Measurements from ENCODE around the gene STK35.

STK35 gene

DNA sequence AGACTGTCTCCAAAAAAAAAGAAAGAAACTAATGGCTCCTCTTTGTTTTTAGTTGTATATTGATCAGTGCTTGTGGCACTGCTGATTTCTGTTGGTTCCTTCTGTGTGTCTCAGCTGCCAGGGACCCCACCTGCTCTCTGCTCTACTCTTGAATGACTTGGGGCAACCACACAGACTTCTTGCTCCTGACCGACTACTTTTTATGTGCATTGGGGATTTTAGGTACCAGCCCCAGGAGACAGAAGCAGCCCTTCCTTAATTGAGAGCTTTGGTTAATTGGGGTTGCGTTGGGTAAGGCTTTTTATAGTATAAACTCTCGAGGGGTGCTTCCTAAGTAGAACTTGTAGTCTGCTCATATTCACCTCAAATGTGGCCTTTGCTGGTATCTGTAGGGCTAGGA is 6.9 kb downstream of the STK35 start:
- no peak for TF ChIP-seq CTCF (IDR thresholded peaks at IDR 0.05; ENCODE audit: low read depth, low read length)
- no peak overlapping the region for H3K4me3 ChIP-seq (ENCODE audit: low read depth, low read length)

DNA sequence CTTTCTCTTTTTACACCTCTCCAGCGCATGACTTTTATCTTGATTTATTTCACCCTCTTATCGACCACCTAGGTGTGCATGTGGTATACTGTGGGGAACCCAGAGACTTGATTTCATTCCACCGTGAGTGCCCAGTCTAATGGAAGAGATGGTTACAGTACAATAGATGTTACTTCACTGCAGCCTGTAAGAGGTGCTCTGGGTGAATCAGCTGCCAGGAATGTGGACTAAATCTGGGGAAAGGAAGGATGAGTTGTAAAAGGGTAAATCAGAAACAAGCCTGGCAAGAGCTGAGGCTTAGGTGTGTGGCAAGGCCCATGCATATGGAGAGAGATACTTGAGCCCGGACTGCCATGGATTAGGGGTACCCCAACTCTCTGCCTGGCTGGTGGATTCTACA is 7.4 kb downstream of the STK35 start:
- TF ChIP-seq CTCF (IDR thresholded peaks at IDR 0.05; ENCODE audit: low read depth, low read length): no peak
- no peak overlapping the region for H3K4me3 ChIP-seq (ENCODE audit: low read depth, low read length)

- H3K4me3 ChIP-seq (ENCODE audit: low read depth, low read length): no peak overlapping the region
- TF ChIP-seq CTCF (IDR thresholded peaks at IDR 0.05; ENCODE audit: low read depth, low read length): no peak
These were observed 8.0 kb downstream of the STK35 start for GRCh38 chr20:2109425-2110210.

- TF ChIP-seq CTCF (IDR thresholded peaks at IDR 0.05; ENCODE audit: low read depth, low read length): no peak
- H3K4me3 ChIP-seq (ENCODE audit: low read depth, low read length): no peak overlapping the region
These were observed 11.3 kb downstream of the STK35 start for GRCh38 chr20:2112910-2113309.

DNA sequence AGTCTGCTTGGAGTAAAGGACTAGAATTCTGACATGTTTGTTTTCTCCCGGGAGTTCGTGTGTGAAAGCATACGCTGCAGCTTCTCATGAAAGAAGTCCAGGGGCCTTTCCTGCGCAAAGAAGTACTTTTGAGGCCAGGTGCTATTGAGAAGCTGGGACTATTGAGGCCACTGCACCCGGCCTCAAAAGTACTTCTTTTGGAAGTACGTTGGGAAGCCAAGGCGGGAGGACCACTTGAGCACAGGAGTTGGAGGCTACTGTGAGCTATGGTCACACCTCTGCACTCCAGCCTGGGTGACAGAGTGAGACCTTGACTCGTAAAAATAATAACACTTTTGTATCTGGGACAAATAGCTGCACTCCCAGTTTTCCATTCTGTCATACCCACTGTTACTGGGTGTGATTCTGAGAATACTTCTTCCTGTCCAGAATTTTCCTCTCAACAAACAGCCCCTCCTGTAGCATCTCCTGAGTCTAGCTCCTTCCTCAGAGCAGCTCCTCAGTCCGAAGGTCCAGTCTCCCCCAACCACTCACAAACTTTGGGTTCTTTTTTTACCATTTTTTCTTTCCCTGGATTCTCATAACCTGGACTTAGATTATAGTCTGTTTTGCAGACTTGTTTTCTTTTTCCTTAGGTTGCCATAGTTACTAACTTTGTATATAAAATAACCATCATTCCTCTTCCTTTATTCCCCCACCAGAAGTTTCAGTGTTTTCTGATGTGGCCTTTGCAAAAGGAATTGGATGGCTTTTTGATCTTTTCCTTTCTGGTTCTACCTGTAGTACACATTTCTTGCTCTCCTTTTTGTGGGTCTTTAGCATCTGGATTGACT is 12.7 kb downstream of the STK35 start:
- no peak overlapping the region for H3K4me3 ChIP-seq (ENCODE audit: low read depth, low read length)
- no peak for TF ChIP-seq CTCF (IDR thresholded peaks at IDR 0.05; ENCODE audit: low read depth, low read length)

DNA sequence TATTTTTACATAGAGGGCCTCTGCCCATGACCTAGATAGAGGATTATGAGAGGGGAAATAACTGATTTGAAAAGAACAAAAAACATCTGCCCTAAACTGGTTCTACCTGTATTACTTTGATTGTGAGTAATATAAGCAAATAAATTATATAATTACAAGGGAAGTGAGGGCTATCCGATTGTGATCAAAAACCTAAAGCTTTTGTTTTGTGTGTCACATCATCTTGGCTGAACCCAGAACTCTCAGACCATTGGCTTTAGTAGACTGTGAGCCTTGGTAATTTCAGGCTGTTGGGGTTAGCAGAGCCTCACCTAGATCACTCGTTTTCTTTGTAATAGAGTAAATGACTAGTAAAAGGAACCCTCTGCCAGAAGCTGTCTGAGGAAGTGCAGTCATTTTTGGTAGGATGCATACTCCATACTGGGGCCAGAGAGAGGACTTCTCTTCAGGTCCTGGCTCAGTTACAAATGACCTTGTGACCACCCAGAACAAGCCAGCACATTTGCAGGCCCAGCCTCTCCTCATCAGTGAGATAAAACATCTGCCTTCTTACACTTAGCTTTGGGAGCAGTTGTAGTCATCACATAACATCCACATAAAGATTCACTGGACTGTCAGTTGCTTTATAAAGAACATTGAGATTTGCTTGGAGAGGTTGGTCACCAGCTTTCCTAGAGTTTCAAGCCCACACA is 13.5 kb downstream of the STK35 start:
- no peak for TF ChIP-seq CTCF (IDR thresholded peaks at IDR 0.05; ENCODE audit: low read depth, low read length)

More for the DNA sequence above, 13.5 kb downstream of the STK35 start:
- no peak overlapping the region for H3K4me3 ChIP-seq (ENCODE audit: low read depth, low read length)

Data from WI38 (cell line).